IMR-90 (cell line): ENCODE data around the gene AKR1E2. TPM values are rescaled to one million over a fixed set of nuclear protein-coding genes. Genes with fewer than 3 reads are reported as not detected.

Experiments used
- ATAC-seq: fragments of 200-7000 bp; cut with Tn5 transposase; 2 replicates; pipeline ENCODE4 v1.9.1; 2020; ENCODE audit warnings: low read depth, mild to moderate bottlenecking, moderate library complexity
- BruUV-seq: library from RNA; stranded (reverse); fragments of 400-500 nt; replicated peaks from 2 replicates; lab custom pipeline; 2021; lab: Mats Ljungman, UMichigan
- CTCF ChIA-PET: fragments of 300-600 bp; formaldehyde crosslinking; extraction: SDS; loops from one replicate; lab custom pipeline; 2021; ENCODE audit warnings: antibody characterized with exemption; lab: Yijun Ruan, JAX
- POLR2A ChIA-PET: fragments of 300-600 bp; sonication (Branson Sonifier 250); formaldehyde crosslinking; loops from one replicate; lab custom pipeline; 2022; ENCODE audit warnings: antibody characterized with exemption; ENCODE audit not compliant: unreplicated experiment; lab: Charles Lee
- DNase-seq: peaks from one replicate; pipeline ENCODE4 v3.0.0; 2013
- H2AFZ ChIP-seq: replicated peaks from 2 replicates; pipeline ENCODE3; 2013; ENCODE audit warnings: low read length, mild to moderate bottlenecking; ENCODE audit not compliant: poor library complexity
- H2AK5ac ChIP-seq: 2 replicates; pipeline ENCODE4 v1.6.1; 2013; ENCODE audit warnings: low read depth, low read length, inconsistent platforms
- H2AK9ac ChIP-seq: replicated peaks from 2 replicates; pipeline ENCODE3; 2013; ENCODE audit warnings: mild to moderate bottlenecking, low read depth, low read length, moderate library complexity; ENCODE audit not compliant: poor library complexity
- H2BK120ac ChIP-seq: 2 replicates; pipeline ENCODE4 v1.6.1; 2013; ENCODE audit warnings: low read depth, low read length, inconsistent platforms
- H2BK15ac ChIP-seq: 3 replicates; pipeline ENCODE4 v1.6.1; 2013; ENCODE audit warnings: low read depth, low read length, inconsistent platforms
- H2BK20ac ChIP-seq: 2 replicates; pipeline ENCODE4 v1.6.1; 2013; ENCODE audit warnings: low read depth, mild to moderate bottlenecking, inconsistent platforms, low read length, moderate library complexity
- H2BK5ac ChIP-seq: 2 replicates; pipeline ENCODE4 v1.6.1; 2013; ENCODE audit warnings: mild to moderate bottlenecking, low read depth, low read length, inconsistent platforms; ENCODE audit not compliant: poor library complexity, severe bottlenecking
- H3K14ac ChIP-seq: replicated peaks from 2 replicates; pipeline ENCODE4 v1.6.1; 2013; ENCODE audit warnings: low read depth, low read length, inconsistent platforms
- H3K18ac ChIP-seq: 2 replicates; pipeline ENCODE4 v1.6.1; 2013; ENCODE audit warnings: low read depth, low read length, control low read depth
- H3K23ac ChIP-seq: 2 replicates; pipeline ENCODE4 v1.6.1; 2013; ENCODE audit warnings: low read depth, low read length, inconsistent platforms
- H3K27ac ChIP-seq: 2 replicates; pipeline ENCODE4 v1.5.1; 2013; ENCODE audit warnings: mild to moderate bottlenecking, control low read depth, low read length; ENCODE audit not compliant: insufficient read depth
- H3K27me3 ChIP-seq: 2 replicates; pipeline ENCODE4 v1.6.1; 2013; ENCODE audit warnings: low read length; ENCODE audit not compliant: control insufficient read depth, insufficient read depth
- H3K36me3 ChIP-seq: 2 replicates; pipeline ENCODE4 v1.6.1; 2013; ENCODE audit warnings: low read length, mixed read lengths; ENCODE audit not compliant: control insufficient read depth, insufficient read depth
- H3K4ac ChIP-seq: 2 replicates; pipeline ENCODE4 v1.6.1; 2013; ENCODE audit warnings: low read depth, low read length, inconsistent platforms
- H3K4me1 ChIP-seq: 2 replicates; pipeline ENCODE4 v1.6.1; 2013; ENCODE audit warnings: low read length, mixed read lengths; ENCODE audit not compliant: control insufficient read depth, insufficient read depth
- H3K4me2 ChIP-seq: 2 replicates; pipeline ENCODE4 v1.6.1; 2013; ENCODE audit warnings: low read depth, mild to moderate bottlenecking, control low read depth, low read length, moderate library complexity
- H3K4me3 ChIP-seq: 2 replicates; pipeline ENCODE4 v1.5.1; 2013; ENCODE audit warnings: low read depth, mild to moderate bottlenecking, control low read depth, low read length, moderate library complexity; ENCODE audit not compliant: insufficient read depth
- H3K56ac ChIP-seq: 2 replicates; pipeline ENCODE4 v1.6.1; 2013; ENCODE audit warnings: low read length, inconsistent platforms; ENCODE audit not compliant: insufficient read depth; ENCODE audit errors: extremely low read depth
- H3K79me1 ChIP-seq, 2 experiments: 2 replicates each; pipeline ENCODE4 v1.6.1; 2013; ENCODE audit warnings: low read length in 2 of 2, inconsistent platforms in 1 of 2, low read depth in 1 of 2
- H3K9ac ChIP-seq: 2 replicates; pipeline ENCODE4 v1.6.1; 2013; ENCODE audit warnings: low read depth, low read length, control low read depth
- H3K9me1 ChIP-seq: 2 replicates; pipeline ENCODE4 v1.6.1; 2013; ENCODE audit warnings: low read length, inconsistent platforms; ENCODE audit not compliant: insufficient read depth
- H3K9me3 ChIP-seq: 2 replicates; pipeline ENCODE4 v1.6.1; 2013; ENCODE audit warnings: low read length; ENCODE audit not compliant: control insufficient read depth, insufficient read depth
- H4K20me1 ChIP-seq: 2 replicates; pipeline ENCODE4 v1.6.1; 2013; ENCODE audit warnings: low read length, inconsistent platforms; ENCODE audit not compliant: insufficient read depth
- H4K5ac ChIP-seq: 2 replicates; pipeline ENCODE4 v1.6.1; 2013; ENCODE audit warnings: mild to moderate bottlenecking, low read depth, low read length, control low read depth
- H4K8ac ChIP-seq, 2 experiments: 2 replicates each; pipeline ENCODE4 v1.6.1; 2013; ENCODE audit warnings: low read depth in 2 of 2, low read length in 2 of 2, control low read depth in 1 of 2, inconsistent platforms in 1 of 2
- H4K91ac ChIP-seq: 2 replicates; pipeline ENCODE4 v1.6.1; 2013; ENCODE audit warnings: low read depth, low read length, inconsistent platforms; ENCODE audit not compliant: insufficient read depth
- CEBPB ChIP-seq: IDR thresholded peaks from 2 replicates; pipeline ENCODE4 v1.6.1; 2012; ENCODE audit warnings: low read depth, low read length, improper control_type of control experiment
- FOS ChIP-seq: fragments of 150-350 bp; IDR thresholded peaks from 2 replicates; pipeline ENCODE4 v1.6.1; 2016; ENCODE audit warnings: low read depth, low read length
- MAFK ChIP-seq: IDR thresholded peaks from 2 replicates; pipeline ENCODE4 v1.6.1; 2012; ENCODE audit warnings: low read depth, low read length, improper control_type of control experiment
- NFE2L2 ChIP-seq: fragments of 150-350 bp; IDR thresholded peaks from 2 replicates; pipeline ENCODE4 v1.6.1; 2016; ENCODE audit warnings: low read depth, mild to moderate bottlenecking, low read length
- POLR2A ChIP-seq: IDR thresholded peaks from 2 replicates; pipeline ENCODE4 v1.6.1; 2012; ENCODE audit warnings: mild to moderate bottlenecking, low read depth, low read length
- WGBS, 2 experiments: methylation state at CpG; one replicate each; pipeline versions ENCODE4 v1.1.5 to v1.1.7; 2013; ENCODE audit warnings: missing lambda C conversion rate in 2 of 2; ENCODE audit not compliant: insufficient read length in 1 of 2; ENCODE audit errors: extremely low coverage in 2 of 2; 5-methylcytosine and 5-hydroxymethylcytosine counted together
- dilution Hi-C: fragments of 300-500 bp; cut with HindIII; formaldehyde crosslinking; loops from one replicate; pipeline ENCODE4 v1.14.3; 2018; ENCODE audit warnings: low sequenced_read_pairs; ENCODE audit not compliant: unreplicated experiment
- in situ Hi-C: fragments of 300-500 bp; cut with MboI; formaldehyde crosslinking; loops from 3 replicates; pipeline ENCODE4 v1.14.3; 2019; ENCODE audit warnings: low sequenced_read_pairs, inconsistent platforms, mixed read lengths
- intact Hi-C: fragments of 100-400 bp; cut with micrococcal nuclease; formaldehyde crosslinking; loops from 2 replicates; pipeline ENCODE4 v1.10.0; 2022
- polyA plus RNA-seq, 3 experiments: library from polyadenylated mRNA; depleted of rRNA; stranded (reverse); fragments of >200 nt; gene quantifications; 2 replicates each; pipeline ENCODE4 v1.2.3, GENCODE V29; 2012; ENCODE audit warnings: low replicate concordance in 1 of 3
- total RNA-seq: library from RNA; depleted of rRNA; stranded (reverse); fragments of >200 nt; gene quantifications from 2 replicates; pipeline ENCODE4 v1.2.3, GENCODE V29; 2012

Gene AKR1E2
- total and polyA plus RNA-seq, 2 of the 4 experiments (the other 2 are of a cell fraction): 1.2 to 3.4 TPM

DNA sequence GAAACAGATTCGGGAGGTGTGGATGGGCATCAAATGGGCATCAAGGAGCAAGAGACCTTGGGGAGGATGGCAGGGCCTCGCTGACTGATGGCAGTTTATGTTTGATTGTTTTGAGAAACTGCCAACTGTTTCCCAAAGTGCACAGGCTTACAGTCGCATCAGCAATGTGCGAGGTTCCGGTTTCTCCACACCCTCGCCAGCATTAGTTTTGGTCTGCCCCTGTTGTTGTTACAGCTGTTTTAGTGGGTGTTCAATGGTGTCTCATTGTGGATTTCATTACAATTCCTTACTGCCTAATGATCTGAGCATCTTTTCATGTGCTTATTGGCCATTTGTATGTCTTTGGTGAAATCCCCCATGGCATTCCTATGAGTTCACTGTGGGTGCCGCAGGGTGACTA, 24.4 kb downstream of the AKR1E2 start:
- Histone ChIP-seq H3K18ac (no peak overlapping the region), H3K4me3 (no peak overlapping the region), H3K56ac (no peak overlapping the region), H2BK15ac (no peak overlapping the region), H3K14ac (no peak overlapping the region), H3K4me1 (peaks cover 9% of the 10 kb centered on the region), H4K5ac (no peak overlapping the region; the same call in 1 of the 2 replicates), H3K23ac (no peak overlapping the region), H3K4me2 (no peak overlapping the region), H2BK120ac (no peak overlapping the region), H3K27me3 (no peaks in the 10 kb centered on the region), H4K91ac (no peak overlapping the region), H2BK20ac (no peak overlapping the region), H2AK9ac (no peak overlapping the region), H3K9me1 (peaks cover 7% of the 10 kb centered on the region), H4K20me1 (no peaks in the 10 kb centered on the region), H2BK5ac (no peak overlapping the region), H3K79me1 (no peaks in the 10 kb centered on the region), H3K9me3 (no peaks in the 10 kb centered on the region), H3K27ac (no peak overlapping the region), H3K9ac (no peak overlapping the region), H2AFZ (no peak overlapping the region), H2AK5ac (no peak overlapping the region), H4K8ac (no peak overlapping the region), H3K4ac (no peak overlapping the region), H3K36me3 (no peaks in the 10 kb centered on the region)
- dilution Hi-C loops (no loop called here), intact Hi-C loops (no loop called here), in situ Hi-C loops (loop anchor here (5.0 kb wide), 1 partner anchor 247 kb away; no protein-coding TSS in a partner anchor)
- ATAC-seq (no peak), DNase-seq (no peak)
- WGBS, 2 experiments: 40% methylated on average over 1 of the region's 7 CpGs; no CpG with 5 or more reads in 1 of the 2 experiments
- BruUV-seq: no TSS peak
- ChIA-PET CTCF (interaction anchor here (0.8 to 1.9 kb wide), 33 partner anchors 10 to 596 kb away, joined by 3 to 24 read pairs (median 4); partner anchors contain the start of gene AKR1C3), POLR2A (no interaction called here)
- TF ChIP-seq MAFK (no peak), FOS (no peak), POLR2A (no peak), NFE2L2 (no peak), CEBPB (no peak)
